CMK (cell line): ENCODE results near the gene TMSB15C.
"Not testable (repeated sequence)": the region's sequence is repeated elsewhere in the genome, so short reads cannot be mapped to it uniquely, and the experiment has no call there.

Source experiments
- DNase-seq: peaks from one replicate; pipeline ENCODE4 v3.0.0-alpha.2; 2010; ENCODE audit warnings: low read depth

The TMSB15C gene

DNA sequence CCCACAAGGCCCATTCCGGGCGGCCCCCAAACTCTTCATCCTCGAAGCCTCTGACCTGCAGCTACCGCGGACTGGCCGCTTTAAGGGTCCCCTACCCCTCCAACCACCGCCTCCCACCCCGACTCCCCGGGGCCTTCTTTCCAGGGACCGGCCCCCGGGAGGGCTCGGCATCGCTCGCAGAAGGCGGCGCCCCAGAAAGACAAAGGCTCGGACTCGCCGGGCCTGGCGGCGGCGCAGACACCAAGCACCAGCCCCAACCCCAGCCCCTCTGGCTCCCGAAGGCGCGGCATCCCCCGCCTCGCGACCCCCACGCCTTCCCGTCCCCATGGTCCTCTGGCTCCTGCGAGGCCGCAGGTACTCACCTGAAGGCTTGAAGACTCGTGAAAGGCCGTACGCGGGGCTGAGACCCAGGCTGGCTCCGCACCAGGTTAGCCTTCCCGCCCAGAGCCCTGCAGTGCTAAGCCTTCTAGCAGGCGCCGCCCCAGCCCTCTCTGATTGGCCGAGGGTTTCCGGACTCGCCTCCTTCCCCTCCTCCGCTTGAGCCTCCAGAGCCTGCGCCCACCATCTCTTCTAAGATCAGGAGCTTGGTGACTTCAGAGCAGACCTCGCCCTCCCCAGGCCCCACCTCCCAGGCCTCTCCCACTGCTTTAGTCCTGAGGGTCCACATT is at the start of gene TMSB15C:
TMSB15C (minus strand) TSS at position 459 of the 668 bp plus-strand sequence.
- not testable (repeated sequence) for DNase-seq

DNA sequence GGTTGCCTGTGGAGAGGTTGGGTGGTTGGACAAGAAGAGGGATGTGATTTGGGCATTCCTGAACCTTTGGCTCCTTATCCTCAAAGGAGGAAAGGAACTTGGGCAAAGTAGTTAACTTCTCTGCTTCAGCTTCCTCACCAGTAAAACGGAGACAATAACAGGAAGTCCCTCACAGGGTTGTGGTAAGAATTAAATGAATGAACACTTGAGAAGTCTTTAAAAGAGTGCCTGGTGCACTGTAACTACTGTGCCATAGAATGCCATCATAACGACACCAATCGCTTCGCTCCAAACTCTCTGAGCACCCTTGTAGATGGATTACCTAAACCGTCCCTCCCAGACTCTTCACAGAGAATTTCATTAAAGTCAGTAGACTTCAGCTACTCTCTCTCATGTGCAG is 46.8 kb upstream of the TMSB15C start:
- DNase-seq: no peak

DNA sequence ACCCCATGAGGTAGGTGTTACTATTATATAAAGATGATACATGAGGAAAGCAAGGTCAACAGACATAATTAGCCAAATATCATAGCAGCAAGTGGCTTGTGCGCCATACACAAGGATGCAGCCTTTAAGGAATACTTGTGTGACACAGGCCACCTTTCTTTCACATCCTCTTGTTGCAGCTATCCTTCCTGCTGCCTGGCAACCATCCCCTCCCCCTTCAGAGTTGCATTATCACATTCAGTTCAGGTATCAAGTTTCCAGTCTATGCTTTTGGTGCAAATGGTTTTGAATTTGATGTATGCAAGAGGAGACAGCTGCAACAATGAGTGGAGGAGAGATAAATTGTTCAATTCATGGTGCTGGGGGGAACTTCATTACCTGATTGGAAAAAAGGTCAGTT is 42.7 kb upstream of the TMSB15C start:
- no peak for DNase-seq

DNA sequence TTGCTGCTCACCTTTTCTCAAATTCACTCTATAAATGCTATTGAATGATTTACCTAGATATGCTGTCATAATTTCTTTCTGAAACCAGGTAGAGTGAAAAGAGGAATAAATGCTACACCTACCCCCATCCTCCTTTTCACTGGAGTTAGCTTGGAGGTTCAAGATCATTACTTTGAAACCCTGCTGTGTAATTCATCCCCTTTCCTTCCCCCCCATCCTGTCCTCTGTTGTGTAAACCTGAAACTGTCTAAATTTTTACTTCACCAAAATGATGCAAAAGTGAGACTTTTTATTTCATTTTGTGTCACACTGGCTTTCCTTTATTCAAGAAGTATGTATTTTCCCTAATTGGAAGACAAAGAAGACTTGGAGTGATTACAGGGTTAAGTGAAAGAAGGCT is 41.7 kb upstream of the TMSB15C start:
- DNase-seq: no peak

DNA sequence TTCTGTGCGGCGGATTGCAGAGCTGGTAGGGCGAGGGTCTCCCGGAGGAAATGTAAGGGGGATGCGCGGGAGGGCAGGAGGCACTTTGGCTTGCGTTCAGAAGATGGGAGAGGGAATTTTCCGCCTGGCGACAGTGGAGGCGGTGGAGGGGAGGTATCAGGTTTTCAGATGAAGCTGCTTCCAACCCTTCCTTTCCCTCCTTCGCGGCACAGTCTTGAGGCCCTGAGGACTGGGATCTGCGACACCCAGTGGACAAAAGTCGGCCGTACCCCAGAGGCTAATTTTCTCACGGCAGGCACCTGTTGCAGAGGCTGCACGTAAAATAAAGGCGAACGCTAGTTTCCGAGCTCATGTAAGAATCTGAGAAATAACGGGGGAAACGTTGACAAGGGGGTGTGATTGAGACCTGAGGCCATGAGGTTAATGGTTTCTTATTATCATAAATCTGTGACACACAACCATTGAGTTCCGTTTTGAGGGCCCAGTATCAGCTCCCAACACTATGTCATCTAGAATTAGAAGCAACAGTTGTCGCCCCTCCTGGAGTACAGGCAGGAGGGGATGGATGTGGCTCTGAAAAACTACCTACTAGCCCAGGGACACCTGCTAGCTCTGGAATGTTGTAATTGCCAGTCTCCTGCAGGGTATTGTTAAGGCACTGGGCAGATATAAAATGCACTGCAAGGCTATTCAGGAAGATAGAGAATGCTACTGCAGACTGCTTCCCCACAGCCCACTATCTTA is 37.4 kb upstream of the TMSB15C start:
- DNase-seq: no peak

DNA sequence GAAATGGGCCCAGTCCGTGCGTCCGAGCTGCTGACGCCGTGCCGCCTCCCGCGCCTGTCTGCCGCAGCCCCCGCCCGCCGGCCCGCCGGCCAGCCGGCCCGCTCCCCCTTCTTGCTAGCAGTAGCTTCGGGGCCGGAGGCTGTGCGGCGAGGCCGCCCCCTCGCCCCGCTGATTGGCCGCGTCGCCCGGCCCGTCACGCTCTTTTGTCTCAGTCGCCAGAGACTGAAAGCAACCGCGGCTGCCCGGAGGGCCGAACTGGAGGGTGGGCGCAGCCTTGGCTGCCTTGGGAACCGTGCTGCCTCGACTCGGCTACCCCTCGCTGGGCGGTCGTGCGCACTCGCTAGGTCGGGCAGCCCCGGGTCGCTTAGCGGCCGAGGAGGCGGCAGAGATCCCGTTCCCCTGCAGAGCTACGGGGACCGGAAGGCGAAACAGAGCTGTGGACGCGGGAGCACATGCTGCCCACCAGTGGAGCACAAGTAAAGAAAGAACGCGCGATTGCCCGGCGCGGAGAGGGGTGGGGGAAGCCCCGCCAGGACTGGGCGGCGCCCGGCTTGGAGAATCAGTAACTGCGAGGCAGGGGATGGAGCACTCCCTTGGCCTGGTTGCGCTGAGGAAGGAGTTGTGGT is 36.4 kb upstream of the TMSB15C start, which contains the start of gene ZCCHC18:
ZCCHC18 (plus strand) TSS at position 198 of the 626 bp plus-strand sequence. CDS start 1,589 bp downstream, outside the sequence.
- no peak for DNase-seq

DNA sequence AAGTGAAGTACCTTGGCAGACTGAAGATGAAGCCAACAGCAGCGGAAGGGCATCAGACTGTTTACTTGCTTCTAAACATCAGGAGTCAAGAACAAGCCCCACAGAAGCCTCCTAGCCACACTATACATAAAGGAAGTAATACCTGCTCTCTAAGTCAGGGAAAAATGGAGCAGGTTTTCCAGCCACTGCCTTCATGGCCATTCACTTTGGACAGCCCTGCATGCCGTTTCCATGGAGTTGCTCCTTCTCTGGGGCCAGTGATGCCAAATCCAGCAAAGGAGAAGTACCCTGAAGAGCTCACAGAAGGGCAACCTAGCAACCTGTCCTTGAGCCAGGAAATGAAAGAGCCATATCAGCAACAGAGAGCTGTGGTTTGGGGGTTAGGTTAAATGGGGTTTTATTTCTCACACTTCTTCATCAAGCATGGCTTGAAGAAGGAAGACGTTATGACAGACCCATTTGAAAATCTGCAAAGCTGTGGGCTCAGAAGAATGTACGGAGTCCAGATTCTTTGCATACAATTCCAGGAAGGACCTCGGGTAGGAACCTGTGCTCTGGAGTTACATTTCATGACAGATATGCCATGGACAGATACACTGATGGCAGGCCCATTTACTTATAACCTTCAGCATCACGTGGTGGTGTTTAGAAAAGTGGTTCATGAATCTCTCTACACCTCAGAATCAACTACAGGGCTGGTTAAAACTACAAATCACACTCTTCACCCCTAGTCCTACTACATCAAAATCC is 34.6 kb upstream of the TMSB15C start:
- DNase-seq: not testable (repeated sequence)

DNA sequence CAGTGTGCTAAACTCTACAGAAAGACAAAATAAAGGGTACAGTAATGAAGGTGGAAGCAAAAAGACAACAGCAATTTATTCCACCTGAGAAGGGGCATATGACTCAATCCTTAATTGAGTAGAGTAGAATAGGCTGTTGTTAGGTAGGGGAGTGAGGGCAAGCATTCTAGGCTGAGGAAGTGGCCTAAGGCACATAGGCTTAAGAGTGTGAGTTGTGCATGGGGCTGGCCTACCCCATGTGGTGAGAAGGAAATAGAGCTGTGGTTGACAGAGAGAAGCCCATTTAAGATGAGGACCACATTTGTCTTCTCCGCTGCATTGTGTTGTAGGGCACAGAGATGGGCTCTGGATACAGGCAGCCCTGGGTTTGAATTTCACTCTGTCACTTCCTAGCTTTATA is 32.9 kb upstream of the TMSB15C start:
- DNase-seq: no peak

DNA sequence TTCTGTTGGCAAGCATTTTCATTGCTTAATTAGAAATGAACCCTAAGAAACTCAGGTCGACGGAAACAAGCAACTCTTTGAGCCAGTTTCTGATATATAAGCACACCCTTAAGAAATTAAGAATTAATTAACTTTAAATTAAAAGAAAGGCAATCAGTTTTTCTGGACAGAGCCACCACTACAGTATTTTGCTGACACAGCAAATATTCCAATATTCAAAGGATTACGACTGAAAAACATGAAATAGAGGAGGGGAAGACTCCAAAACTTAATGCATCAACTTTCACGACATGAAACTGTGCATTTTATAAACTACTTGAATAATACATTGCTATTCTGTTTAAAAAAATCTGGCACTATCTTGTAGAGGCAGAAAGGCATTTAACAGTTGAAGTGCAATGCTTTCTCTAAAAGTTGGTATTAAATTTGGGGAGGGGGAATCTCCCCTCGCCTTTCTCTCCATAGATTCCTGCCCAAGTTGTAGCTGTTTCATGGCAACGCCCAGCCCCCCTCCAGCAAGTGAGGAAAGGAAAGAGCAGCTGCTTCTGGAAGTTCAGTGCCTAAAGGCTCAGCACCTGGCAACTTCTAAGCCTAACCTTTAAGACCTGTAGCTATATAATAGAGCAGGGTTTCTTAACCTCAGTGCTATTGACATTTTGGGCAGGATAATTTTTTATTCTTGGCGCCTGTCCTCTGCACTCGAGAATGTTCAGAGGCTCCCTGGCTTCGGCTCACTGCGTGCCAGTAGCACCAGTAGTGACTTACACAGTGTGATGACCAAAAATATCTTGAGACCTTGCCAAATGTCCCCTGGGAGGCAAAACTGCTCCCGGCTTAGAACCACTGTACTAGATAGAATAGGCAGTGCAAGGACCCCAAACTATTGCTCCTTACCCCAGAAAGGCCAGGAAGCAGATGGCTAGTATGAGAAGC is 29.6 kb upstream of the TMSB15C start:
- DNase-seq: no peak

DNA sequence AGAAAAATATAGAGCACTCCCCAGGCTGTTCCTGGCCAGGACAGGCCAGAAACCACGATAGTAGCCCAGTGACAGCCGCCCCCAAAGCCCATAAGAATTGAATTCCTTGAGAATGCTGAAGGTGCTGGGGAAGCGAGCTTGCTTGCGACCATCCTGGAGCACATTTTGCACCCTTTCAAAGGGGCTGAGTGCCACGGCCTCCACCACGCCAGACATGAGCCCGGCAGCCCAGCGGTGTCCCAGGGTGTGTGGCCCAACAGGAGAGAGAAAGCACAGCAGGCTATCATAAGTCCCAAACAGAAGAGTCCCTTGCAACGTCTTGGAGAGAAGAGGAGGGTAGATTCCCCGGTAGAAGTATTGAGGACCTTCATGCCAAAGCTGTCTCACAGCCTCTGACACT is 28.6 kb upstream of the TMSB15C start:
- DNase-seq: no peak

DNA sequence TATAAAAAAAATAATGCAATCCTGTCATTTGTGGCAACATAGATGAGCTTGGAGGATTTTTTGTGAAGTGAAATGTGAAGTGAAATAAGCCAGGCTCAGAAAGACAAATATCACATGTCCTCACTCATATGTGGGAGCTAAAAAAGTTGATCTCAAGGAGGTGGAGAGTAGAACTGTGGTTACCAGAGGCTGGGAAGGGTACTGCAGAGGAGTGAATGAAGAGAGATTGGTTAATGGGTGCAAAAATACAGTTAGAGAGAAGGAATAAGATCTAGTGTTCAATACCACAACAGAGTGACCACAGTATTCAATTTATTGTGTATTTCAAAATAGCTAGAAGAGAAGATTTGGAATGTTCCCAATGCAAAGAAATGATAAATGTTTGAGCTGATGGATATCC is 22.9 kb upstream of the TMSB15C start:
- DNase-seq: no peak

DNA sequence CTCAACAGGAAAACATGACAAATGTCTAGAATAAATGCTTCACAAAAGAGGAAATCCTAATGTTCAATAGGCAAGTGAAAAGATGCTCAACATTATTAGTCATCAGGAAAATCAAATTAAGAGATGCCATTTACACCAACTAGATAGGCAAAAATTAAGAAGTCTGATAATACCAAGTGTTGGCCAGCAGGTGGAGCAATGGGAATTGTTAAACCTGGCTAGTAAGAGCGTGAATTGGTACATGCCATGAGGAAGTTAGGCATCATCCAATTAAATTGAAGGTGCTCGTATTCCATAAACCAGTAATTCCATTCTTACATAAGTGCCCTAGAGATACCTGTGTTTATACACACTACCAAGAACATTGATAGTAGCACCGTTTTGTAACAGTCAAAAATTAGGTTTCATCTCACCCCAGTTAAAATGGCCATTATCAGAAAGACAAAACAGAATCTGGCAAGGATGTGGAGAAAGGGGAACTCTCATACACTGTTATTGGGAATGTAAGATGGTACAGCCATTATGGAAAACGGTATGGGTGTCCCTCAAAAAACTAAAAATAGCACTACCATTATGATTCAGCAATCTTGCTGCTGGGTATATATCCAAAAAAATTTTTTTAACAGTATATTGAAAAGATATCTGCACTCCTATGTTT is 22.2 kb upstream of the TMSB15C start:
- no peak for DNase-seq

DNA sequence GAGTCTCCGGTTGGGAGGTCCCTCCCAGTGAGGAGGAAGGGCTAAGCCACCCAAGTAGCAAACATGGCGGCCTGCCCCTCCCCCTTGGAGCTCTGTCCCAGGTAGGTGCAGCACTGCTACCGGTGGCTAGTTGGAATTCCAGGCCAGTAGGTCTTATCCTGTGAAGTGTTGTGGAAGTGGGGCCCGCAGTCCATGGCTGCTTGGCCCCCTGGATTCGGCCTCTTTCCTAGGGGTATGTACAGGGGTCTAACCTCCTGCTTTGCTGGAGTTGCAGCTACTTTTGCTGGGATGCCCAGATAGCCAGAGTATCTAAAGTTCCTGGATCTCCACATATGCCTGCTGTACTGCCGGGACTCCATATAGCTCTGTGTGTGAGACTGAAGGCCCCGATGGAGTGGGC is 9.9 kb upstream of the TMSB15C start:
- DNase-seq: no peak

DNA sequence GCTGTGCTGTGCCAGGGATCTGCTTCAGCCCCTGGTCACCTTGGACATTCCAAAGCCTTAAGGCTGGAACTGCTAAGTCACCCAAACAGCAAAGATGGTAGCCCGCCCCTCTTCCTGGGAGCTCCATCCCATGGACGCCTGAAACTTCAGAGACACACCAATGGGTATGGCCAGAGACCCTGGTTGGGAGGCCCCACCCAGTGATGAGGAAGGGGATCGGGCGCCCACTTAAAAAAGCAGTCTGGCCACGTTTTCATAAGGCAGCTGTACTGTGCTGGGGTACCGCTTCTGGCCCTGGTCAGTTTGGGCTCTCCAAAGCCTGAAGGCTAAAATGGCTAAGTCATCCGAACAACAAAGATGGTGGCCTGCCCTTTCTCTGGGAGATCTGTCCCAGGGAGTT is 9.4 kb upstream of the TMSB15C start:
- DNase-seq: no peak

DNA sequence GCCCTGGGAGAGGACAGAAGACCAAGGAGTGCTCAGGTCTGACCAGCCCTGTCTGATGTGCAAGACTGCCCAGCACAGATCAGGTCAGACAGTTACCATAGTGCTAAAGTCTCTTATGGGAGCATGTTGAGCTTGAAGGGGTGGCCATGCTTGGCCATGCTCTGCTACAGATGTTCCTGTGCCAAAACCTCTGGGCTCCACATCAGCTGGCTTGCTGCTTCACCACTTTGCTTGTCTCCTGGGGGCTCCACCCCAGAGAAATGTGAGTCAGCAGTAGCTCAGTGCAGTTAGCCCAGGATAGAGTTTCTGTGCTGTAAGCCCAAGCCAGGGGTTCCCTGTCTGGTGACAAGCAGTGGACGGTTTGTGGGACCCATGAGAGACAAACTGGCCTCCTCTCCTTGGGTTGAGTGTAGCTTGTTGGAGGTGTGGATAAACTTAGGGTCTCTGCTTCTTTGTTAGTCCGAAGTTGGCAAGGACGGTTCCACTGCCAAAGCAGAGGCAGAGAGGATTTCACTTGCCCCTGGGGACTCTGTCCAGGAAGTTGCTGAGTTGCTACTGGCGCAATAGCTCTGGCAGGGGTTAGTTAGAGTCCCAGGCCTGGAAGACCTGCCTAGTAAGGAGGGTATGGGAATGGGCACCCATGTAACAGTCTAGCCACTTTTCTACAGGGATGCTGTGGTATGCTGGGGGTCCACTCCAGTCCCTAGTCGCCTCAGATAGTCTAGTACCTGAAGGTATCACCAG is 8.7 kb upstream of the TMSB15C start:
- no peak for DNase-seq

DNA sequence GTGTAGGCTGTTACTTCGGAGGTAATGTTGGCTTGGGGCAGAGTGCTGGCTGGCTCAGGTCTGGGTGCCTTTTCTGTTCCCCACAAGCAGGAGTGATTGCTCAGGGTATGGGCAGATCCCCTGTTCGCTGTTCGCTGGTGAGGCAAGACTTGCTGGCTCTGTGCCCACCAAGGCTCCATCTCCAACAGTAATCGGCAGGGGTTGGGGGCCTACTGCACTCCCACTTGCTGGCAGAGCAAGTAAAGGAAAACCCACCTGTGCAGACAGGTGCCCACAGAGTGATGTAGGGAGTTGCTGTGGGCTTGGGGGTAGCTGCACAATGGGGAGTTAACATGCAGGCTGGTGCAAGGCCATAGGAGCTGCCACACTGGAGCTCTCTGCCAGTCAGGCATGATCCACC is 8.0 kb upstream of the TMSB15C start:
- DNase-seq: no peak

DNA sequence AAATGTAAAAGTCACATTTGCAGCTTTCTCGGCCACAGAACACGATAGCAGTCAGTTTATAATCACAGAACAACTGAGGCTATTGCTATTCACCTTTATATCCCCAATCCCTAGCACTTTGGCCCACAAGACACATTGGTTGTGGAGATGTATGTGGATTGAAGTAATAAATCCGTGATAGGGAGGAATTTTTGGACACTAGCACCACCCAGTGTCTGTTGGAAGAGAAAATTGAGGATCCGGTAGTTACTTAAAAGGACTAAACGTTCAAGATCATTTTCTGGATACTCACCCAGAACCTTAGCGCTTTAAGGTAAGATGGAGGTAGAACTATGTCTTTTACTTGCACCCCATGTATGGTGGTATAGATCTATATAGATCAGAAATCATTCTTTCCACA is 1.8 kb upstream of the TMSB15C start:
- not testable (repeated sequence) for DNase-seq

DNA sequence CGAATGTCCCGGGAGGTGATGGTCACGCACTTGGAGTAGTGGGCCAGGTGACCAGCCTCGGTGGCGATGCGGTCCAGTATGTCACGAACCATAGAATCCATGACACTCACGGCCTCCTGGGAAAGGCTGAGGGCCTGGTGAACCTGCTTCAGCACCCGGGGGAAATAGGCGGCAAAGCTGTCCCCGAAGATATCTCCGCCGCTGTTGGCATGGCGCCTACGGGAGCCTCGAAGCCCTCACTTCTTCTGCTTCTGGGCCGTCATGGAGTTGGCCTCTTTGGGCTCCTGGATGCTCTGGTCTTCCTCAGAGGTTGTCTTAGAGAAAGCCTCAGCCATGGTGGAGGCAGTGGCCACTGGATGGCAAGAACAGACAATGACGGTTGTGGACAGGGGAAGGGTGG is 13.4 kb downstream of the TMSB15C start:
- not testable (repeated sequence) for DNase-seq

DNA sequence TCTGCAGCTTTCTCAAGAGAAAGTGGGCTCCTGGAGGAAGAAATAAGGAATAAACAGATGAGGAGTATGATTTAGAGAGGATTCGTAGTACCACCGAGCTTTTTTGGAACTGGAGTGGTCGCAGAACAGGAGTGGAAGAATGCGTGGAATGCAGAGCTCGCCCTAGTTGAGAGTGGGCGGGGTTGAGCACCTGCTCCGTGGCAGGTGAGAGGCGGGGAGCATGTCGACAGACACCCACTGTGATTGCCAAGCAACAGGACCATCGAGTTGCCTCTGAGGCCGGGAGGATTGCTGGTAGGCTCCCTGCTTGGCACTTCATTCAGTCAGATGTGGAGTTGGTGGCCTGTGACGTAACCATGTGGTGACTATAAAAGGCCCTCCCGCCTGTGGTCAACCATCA is 21.1 kb downstream of the TMSB15C start:
- DNase-seq: not testable (repeated sequence)

DNA sequence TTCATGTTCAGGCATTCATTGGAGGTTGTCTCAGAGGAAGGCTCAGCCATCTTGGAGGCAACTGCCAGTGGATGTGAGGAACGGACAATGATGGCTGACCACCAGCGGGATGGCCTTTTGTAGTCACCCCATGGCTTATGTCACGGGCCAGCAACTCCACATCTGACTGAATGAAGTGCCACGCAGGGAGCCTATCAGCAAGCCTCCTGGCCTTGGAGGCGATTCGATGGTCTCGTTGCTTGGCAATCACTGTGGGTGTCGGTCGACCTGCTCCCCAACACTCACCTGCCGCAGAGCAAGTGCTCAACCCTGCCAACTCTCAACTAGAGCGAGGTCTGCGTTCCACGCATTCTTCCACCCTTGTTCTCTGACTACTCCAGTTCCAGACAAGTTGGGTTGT is 28.9 kb downstream of the TMSB15C start:
- DNase-seq: no peak
